Measurements from ENCODE around the gene SMARCAL1. TPM values are rescaled to one million over a fixed set of nuclear protein-coding genes. Genes with fewer than 3 reads are reported as not detected.

Gene SMARCAL1
- total and polyA plus RNA-seq, 2 of the 13 experiments (the other 11 are each of a cell fraction or from before 2014, with no cell fraction given), result 12.7 to 21.3 TPM

GRCh38 chr2:216493334-216493685, 81.0 kb downstream of the SMARCAL1 start:
- ChIA-PET CTCF (ENCODE audit: low intra/inter-chr PET ratio, low total read pairs) (no interaction called here), POLR2A (no interaction called here)
- no TSS peak for BruUV-seq (replicated peaks)
- FAIRE-seq, result no peak
- H3K79me2 ChIP-seq (ENCODE audit: insufficient read depth, low read length), result peaks cover 10% of the 10 kb centered on the region
- in situ Hi-C loops (cut with HindIII; ENCODE audit: extremely low pct_ligation_motif_present, low pct_unique_long_range_greater_than_20kb), result no loop called here
- no peak overlapping the region for H3K27ac ChIP-seq (ENCODE audit: extremely low read length, insufficient read depth, low read length)
- no peak overlapping the region for H3K9ac ChIP-seq (ENCODE audit: insufficient read depth, low read depth, low read length)
- TF ChIP-seq, protein P1, sequence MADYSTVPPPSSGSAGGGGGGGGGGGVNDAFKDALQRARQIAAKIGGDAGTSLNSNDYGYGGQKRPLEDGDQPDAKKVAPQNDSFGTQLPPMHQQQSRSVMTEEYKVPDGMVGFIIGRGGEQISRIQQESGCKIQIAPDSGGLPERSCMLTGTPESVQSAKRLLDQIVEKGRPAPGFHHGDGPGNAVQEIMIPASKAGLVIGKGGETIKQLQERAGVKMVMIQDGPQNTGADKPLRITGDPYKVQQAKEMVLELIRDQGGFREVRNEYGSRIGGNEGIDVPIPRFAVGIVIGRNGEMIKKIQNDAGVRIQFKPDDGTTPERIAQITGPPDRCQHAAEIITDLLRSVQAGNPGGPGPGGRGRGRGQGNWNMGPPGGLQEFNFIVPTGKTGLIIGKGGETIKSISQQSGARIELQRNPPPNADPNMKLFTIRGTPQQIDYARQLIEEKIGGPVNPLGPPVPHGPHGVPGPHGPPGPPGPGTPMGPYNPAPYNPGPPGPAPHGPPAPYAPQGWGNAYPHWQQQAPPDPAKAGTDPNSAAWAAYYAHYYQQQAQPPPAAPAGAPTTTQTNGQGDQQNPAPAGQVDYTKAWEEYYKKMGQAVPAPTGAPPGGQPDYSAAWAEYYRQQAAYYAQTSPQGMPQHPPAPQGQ (CRISPR knock-in tag; IDR thresholded peaks at IDR 0.05; ENCODE audit: borderline replicate concordance), result no peak
- no peak for ATAC-seq
- no peak overlapping the region for H2AFZ ChIP-seq (ENCODE audit: low read length)
- peaks cover 29% of the 10 kb centered on the region for H3K4me1 ChIP-seq (ENCODE audit: insufficient read depth, low read length)
- no peaks in the 10 kb centered on the region for H3K36me3 ChIP-seq (replicated peaks in 1 of 2; ENCODE audit: control insufficient read depth in 1 of 2, insufficient read depth in 2 of 2, low read length in 2 of 2)
- WGBS (ENCODE audit: low lambda C conversion rate), result 80% methylated on average over 1 of the region's 1 CpG
- no peak overlapping the region for H3K4me2 ChIP-seq (ENCODE audit: low read depth, low read length)
- DNase-seq (ENCODE audit: low spot score), result no peak
- H3K4me3 ChIP-seq (replicated peaks in 1 of 3; ENCODE audit: insufficient read depth in 1 of 3, low read depth in 2 of 3, low read length in 3 of 3), result no peak overlapping the region
- H3K9me3 ChIP-seq (ENCODE audit: low read length), result no peaks in the 10 kb centered on the region
- no peaks in the 10 kb centered on the region for H4K20me1 ChIP-seq (ENCODE audit: insufficient read depth, low read length)
- no peaks in the 10 kb centered on the region; a peak in 1 of 5 replicates for H3K27me3 ChIP-seq (ENCODE audit: control insufficient read depth in 1 of 2, insufficient read depth in 2 of 2, low read length in 2 of 2)
- intact Hi-C loops (cut with micrococcal nuclease; ENCODE audit: unreplicated experiment), result no loop called here

DNA sequence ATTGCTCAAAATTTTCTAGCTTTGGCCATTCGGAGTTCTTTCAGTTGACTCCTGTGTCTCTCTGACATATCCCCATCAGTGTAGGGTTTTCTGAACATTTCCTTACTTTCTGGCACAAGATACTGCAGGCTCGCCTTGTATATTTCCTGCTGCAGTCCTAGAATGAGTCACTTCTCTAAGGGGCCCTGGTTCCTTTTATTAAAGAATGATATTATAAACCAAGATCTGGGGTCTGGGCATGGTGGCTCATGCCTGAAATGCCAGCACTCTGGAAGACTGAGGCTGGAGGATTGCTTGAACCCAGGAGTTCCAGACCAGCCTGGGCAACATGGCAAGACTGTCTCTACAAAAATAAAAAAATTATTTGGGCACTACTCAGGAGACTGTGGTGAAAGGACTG, 83.4 kb downstream of the SMARCAL1 start:
- 97% methylated on average over 2 of the region's 2 CpGs for WGBS (ENCODE audit: low lambda C conversion rate)
- H3K4me3 ChIP-seq (replicated peaks in 1 of 3; ENCODE audit: insufficient read depth in 1 of 3, low read depth in 2 of 3, low read length in 3 of 3), result no peak overlapping the region
- no peaks in the 10 kb centered on the region for H3K9me3 ChIP-seq (ENCODE audit: low read length)
- FAIRE-seq, result no peak
- peaks cover 0 to 5% of the 10 kb centered on the region in 2 experiments; a peak in 1 of 5 replicates for H3K27me3 ChIP-seq (ENCODE audit: control insufficient read depth in 1 of 2, insufficient read depth in 2 of 2, low read length in 2 of 2)
- no peak overlapping the region for H3K27ac ChIP-seq (ENCODE audit: extremely low read length, insufficient read depth, low read length)
- H3K36me3 ChIP-seq (replicated peaks in 1 of 2; ENCODE audit: control insufficient read depth in 1 of 2, insufficient read depth in 2 of 2, low read length in 2 of 2), result peaks cover 2 to 17% of the 10 kb centered on the region in 2 experiments; a peak in 4 of 5 replicates
- ATAC-seq, result no peak
- peaks cover 32% of the 10 kb centered on the region for H3K79me2 ChIP-seq (ENCODE audit: insufficient read depth, low read length)
- BruUV-seq (replicated peaks), result no TSS peak
- in situ Hi-C loops (cut with HindIII; ENCODE audit: extremely low pct_ligation_motif_present, low pct_unique_long_range_greater_than_20kb), result no loop called here
- intact Hi-C loops (cut with micrococcal nuclease; ENCODE audit: unreplicated experiment), result no loop called here
- TF ChIP-seq RARA (CRISPR knock-in tag; IDR thresholded peaks at IDR 0.05) (no peak), ZNF451 (CRISPR knock-in tag; IDR thresholded peaks at IDR 0.05) (no peak), PHF5A (CRISPR knock-in tag; IDR thresholded peaks at IDR 0.05; ENCODE audit: low read depth, unreplicated experiment) (no peak), SNRNP70 (IDR thresholded peaks at IDR 0.05; ENCODE audit: low read depth, low read length) (no peak), SYNCRIP (IDR thresholded peaks at IDR 0.05; ENCODE audit: insufficient read depth, low read depth, low read length) (no peak), TBL1XR1 (IDR thresholded peaks at IDR 0.05; ENCODE audit: borderline replicate concordance, low read length, partially characterized antibody) (no peak), HOXA7 (CRISPR knock-in tag; IDR thresholded peaks at IDR 0.05) (no peak), EED (CRISPR knock-in tag; IDR thresholded peaks at IDR 0.05) (no peak), ZNF510 (CRISPR knock-in tag; IDR thresholded peaks at IDR 0.05; ENCODE audit: low read depth) (no peak), ZNF552 (CRISPR knock-in tag; IDR thresholded peaks at IDR 0.05; ENCODE audit: borderline replicate concordance) (no peak)
- no peak overlapping the region for H3K4me2 ChIP-seq (ENCODE audit: low read depth, low read length)
- POLR2A ChIA-PET, result no interaction called here
- DNase-seq (ENCODE audit: low spot score), result no peak
- CTCF ChIA-PET (ENCODE audit: low intra/inter-chr PET ratio, low total read pairs), result no interaction called here
- H4K20me1 ChIP-seq (ENCODE audit: insufficient read depth, low read length), result peaks cover 19% of the 10 kb centered on the region
- H3K4me1 ChIP-seq (ENCODE audit: insufficient read depth, low read length), result peaks cover 39% of the 10 kb centered on the region
- H3K9ac ChIP-seq (ENCODE audit: insufficient read depth, low read depth, low read length), result no peak overlapping the region
- H2AFZ ChIP-seq (ENCODE audit: low read length), result no peak overlapping the region
